A673 (cell line): ENCODE measurements around the gene POLR1A. TPM values are rescaled to one million over a fixed set of nuclear protein-coding genes. Genes with fewer than 3 reads are reported as not detected.

Source experiments
- BruUV-seq: library from RNA; stranded (reverse); fragments of 400-500 nt; replicated peaks from 2 replicates; lab custom pipeline; 2021; lab: Mats Ljungman, UMichigan
- CTCF ChIA-PET: fragments of 300-600 bp; sonication (Branson Sonifier 250); formaldehyde crosslinking; loops from one replicate; lab custom pipeline; 2022; ENCODE audit warnings: antibody characterized with exemption; lab: Charles Lee
- POLR2A ChIA-PET: fragments of 300-600 bp; sonication (Branson Sonifier 250); formaldehyde crosslinking; loops from one replicate; lab custom pipeline; 2022; ENCODE audit warnings: antibody characterized with exemption; ENCODE audit not compliant: low non-redundant PET; lab: Charles Lee
- DNase-seq: peaks from one replicate; pipeline ENCODE4 v3.0.0-alpha.2; 2015; ENCODE audit warnings: low spot score
- H3K27ac ChIP-seq: fragments of 200-600 bp; sonication (generic); 2 replicates; pipeline ENCODE4 v1.5.1; 2016; ENCODE audit warnings: mixed run types, low read depth, mild to moderate bottlenecking, mixed read lengths, antibody characterized with exemption, low read length; ENCODE audit not compliant: poor library complexity, severe bottlenecking
- H3K27me3 ChIP-seq: fragments of 200-600 bp; sonication (generic); replicated peaks from 2 replicates; pipeline ENCODE4 v1.6.1; 2017; ENCODE audit warnings: mixed run types, low read depth, mild to moderate bottlenecking, mixed read lengths, antibody characterized with exemption, low read length; ENCODE audit not compliant: insufficient read depth, poor library complexity
- H3K36me3 ChIP-seq: fragments of 200-600 bp; sonication (generic); 2 replicates; pipeline ENCODE4 v1.6.1; 2016; ENCODE audit warnings: mixed run types, mild to moderate bottlenecking, mixed read lengths, antibody characterized with exemption, low read length; ENCODE audit not compliant: insufficient read depth, poor library complexity, severe bottlenecking
- H3K4me1 ChIP-seq: fragments of 200-600 bp; sonication (generic); 2 replicates; pipeline ENCODE4 v1.6.1; 2017; ENCODE audit warnings: mixed run types, mild to moderate bottlenecking, mixed read lengths, antibody characterized with exemption, low read length; ENCODE audit not compliant: insufficient read depth, poor library complexity, severe bottlenecking
- H3K4me3 ChIP-seq: fragments of 200-600 bp; sonication (generic); 2 replicates; pipeline ENCODE4 v1.5.1; 2016; ENCODE audit warnings: low read depth, mixed run types, mild to moderate bottlenecking, mixed read lengths, low read length; ENCODE audit not compliant: poor library complexity, severe bottlenecking
- H3K9me3 ChIP-seq: fragments of 200-600 bp; sonication (generic); 2 replicates; pipeline ENCODE4 v1.6.1; 2016; ENCODE audit warnings: mixed run types, low read depth, mild to moderate bottlenecking, mixed read lengths, antibody characterized with exemption, low read length; ENCODE audit not compliant: poor library complexity, severe bottlenecking
- CTCF ChIP-seq: fragments of 300-800, 200-600 bp; sonication (generic); conservative IDR thresholded peaks from 2 replicates; pipeline ENCODE4 v1.5.1; 2017; ENCODE audit warnings: low read depth, mild to moderate bottlenecking, antibody characterized with exemption, low read length, moderate library complexity, mixed read lengths
- EZH2 ChIP-seq: fragments of 200-600 bp; sonication (generic); IDR thresholded peaks from 2 replicates; pipeline ENCODE4 v1.6.1; 2017; ENCODE audit warnings: borderline replicate concordance, low read depth, mild to moderate bottlenecking, mixed read lengths, antibody characterized with exemption, low read length; ENCODE audit not compliant: poor library complexity, severe bottlenecking
- intact Hi-C: fragments of 100-400 bp; cut with micrococcal nuclease; formaldehyde crosslinking; loops from one replicate; pipeline ENCODE4 v1.10.0; 2022; ENCODE audit not compliant: unreplicated experiment
- total RNA-seq: library from RNA; stranded (reverse); gene quantifications from 2 replicates; pipeline ENCODE4 v1.2.3, GENCODE V29; 2021

Gene POLR1A
- total RNA-seq, 1 experiment from 2014 or later: 81.2 TPM

- no TSS peak for BruUV-seq
- Histone ChIP-seq H3K27ac (no peak overlapping the region), H3K27me3 (no peaks in the 10 kb centered on the region), H3K4me1 (no peaks in the 10 kb centered on the region), H3K9me3 (no peaks in the 10 kb centered on the region), H3K36me3 (peaks cover 41% of the 10 kb centered on the region), H3K4me3 (no peak overlapping the region)
- POLR2A ChIA-PET: no interaction called here
- DNase-seq: no peak
- CTCF ChIA-PET: no interaction called here
- intact Hi-C loops: no loop called here
- TF ChIP-seq CTCF (no peak), EZH2 (no peak)
Measured at GRCh38 chr2:86054535-86055082, 51.1 kb downstream of the POLR1A start.

- H3K4me1 ChIP-seq: no peaks in the 10 kb centered on the region
- no peaks in the 10 kb centered on the region for H3K27me3 ChIP-seq
- no TSS peak for BruUV-seq
- ChIA-PET CTCF (no interaction called here), POLR2A (no interaction called here)
- no peak overlapping the region for H3K27ac ChIP-seq
- H3K4me3 ChIP-seq: no peak overlapping the region
- H3K36me3 ChIP-seq: peaks cover 55% of the 10 kb centered on the region
- no peak for TF ChIP-seq CTCF
- no peak for TF ChIP-seq EZH2
- DNase-seq: no peak
- intact Hi-C loops: no loop called here
- H3K9me3 ChIP-seq: no peaks in the 10 kb centered on the region
Measured at GRCh38 chr2:86053166-86053565, 52.5 kb downstream of the POLR1A start.

- no peak for DNase-seq
- Histone ChIP-seq H3K27me3 (no peaks in the 10 kb centered on the region), H3K9me3 (no peaks in the 10 kb centered on the region), H3K4me1 (no peaks in the 10 kb centered on the region), H3K4me3 (no peak overlapping the region), H3K27ac (no peak overlapping the region), H3K36me3 (peaks cover 58% of the 10 kb centered on the region)
- CTCF ChIA-PET: no interaction called here
- TF ChIP-seq CTCF: no peak
- no peak for TF ChIP-seq EZH2
- POLR2A ChIA-PET: interaction anchor here (0.6 kb wide), 1 partner anchor 671 kb away, joined by 14 read pairs; no protein-coding TSS in a partner anchor
- no TSS peak for BruUV-seq
- intact Hi-C loops: no loop called here
Measured at GRCh38 chr2:86052676-86053075, 53.0 kb downstream of the POLR1A start.
